HepG2 (cell line): ENCODE measurements around the gene NBPF4.

Experiments used
- POLR2AphosphoS5 ChIP-seq: IDR thresholded peaks from 2 replicates; pipeline ENCODE4 v1.6.1; 2012; ENCODE audit warnings: low read depth, low read length
- ZNF335 ChIP-seq: sonication (generic); formaldehyde crosslinking; IDR thresholded peaks from 2 replicates; pipeline ENCODE4 v1.4.0; 2020; ENCODE audit warnings: missing genetic modification reagents
- ZNF644 ChIP-seq: IDR thresholded peaks from 2 replicates; pipeline ENCODE4 v1.6.1; 2016; ENCODE audit warnings: low read depth

GRCh38 chr1:108190686-108191416 lies 53.0 kb downstream of the NBPF4 start:
- TF ChIP-seq ZNF335 (CRISPR knock-in tag) = no peak
- no peak for TF ChIP-seq ZNF644 (CRISPR knock-in tag)
- TF ChIP-seq POLR2AphosphoS5 = no peak
